A549 (cell line): ENCODE data around the gene SLC34A1. TPM values are rescaled to one million over a fixed set of nuclear protein-coding genes. Genes with fewer than 3 reads are reported as not detected.
A peak's percentile ranks its signal among the peaks of the same experiment; 100 is the strongest.

Experiments
- ATAC-seq, 2 experiments: fragments of 200-7000 bp in 1 of 2; fragments of >200 bp in 1 of 2; cut with Nextera tagmentation in 1 of 2; cut with Tn5 transposase in 1 of 2; 3 replicates each; pipeline versions ENCODE4 v1.8.0 to v1.9.1; 2018 to 2020; ENCODE audit warnings: mild to moderate bottlenecking in 1 of 2, moderate library complexity in 1 of 2
- CTCF ChIA-PET: fragments of 300-600 bp; sonication (Branson Sonifier 250); formaldehyde crosslinking; extraction: SDS; loops from one replicate; lab custom pipeline; 2021; ENCODE audit warnings: antibody characterized with exemption, inconsistent platforms; lab: Yijun Ruan, JAX
- POLR2A ChIA-PET: fragments of 350-600 bp; formaldehyde crosslinking; extraction: SDS; loops from one replicate; lab custom pipeline; 2021; ENCODE audit warnings: antibody characterized with exemption, inconsistent platforms; lab: Yijun Ruan, JAX
- DNase-seq, 2 experiments: peaks; one replicate each; pipeline versions ENCODE4 v3.0.0 to v3.0.0-alpha.2; 2011 to 2016; ENCODE audit warnings: low read depth in 1 of 2, low spot score in 1 of 2
- FAIRE-seq: peaks from 2 replicates; lab custom pipeline; 2011; peaks lifted over from hg19 to GRCh38; lab: Jason Lieb, UNC
- H3K27ac ChIP-seq, 2 experiments: fragments of >200 bp; sonication (Bioruptor Twin); formaldehyde crosslinking; 3 replicates each; pipeline ENCODE4 v1.5.1; 2016 to 2017
- H3K4me1 ChIP-seq: fragments of >200 bp; sonication (Bioruptor Twin); formaldehyde crosslinking; 3 replicates; pipeline ENCODE4 v1.6.1; 2016
- H3K4me2 ChIP-seq: fragments of >200 bp; sonication (Bioruptor Twin); formaldehyde crosslinking; 3 replicates; pipeline ENCODE4 v1.6.1; 2016
- H3K4me3 ChIP-seq: fragments of >200 bp; sonication (Bioruptor Twin); formaldehyde crosslinking; 3 replicates; pipeline ENCODE4 v1.5.1; 2016
- H3K9me3 ChIP-seq: fragments of >200 bp; sonication (Bioruptor Twin); formaldehyde crosslinking; 3 replicates; pipeline ENCODE4 v1.6.1; 2016
- EHF ChIP-seq: fragments of 250-450 bp; sonication (Bioruptor Pico); IDR thresholded peaks from 2 replicates; pipeline ENCODE4 v1.5.0; 2020; ENCODE audit warnings: mild to moderate bottlenecking
- EHMT2 ChIP-seq: fragments of 200-600 bp; sonication (generic); IDR thresholded peaks from 2 replicates; pipeline ENCODE4 v1.6.1; 2016; ENCODE audit warnings: antibody characterized with exemption, low read depth, mild to moderate bottlenecking, moderate library complexity
- FOSL2 ChIP-seq, 2 experiments: fragments of 450-650 bp in 1 of 2; fragments of >200 bp in 1 of 2; sonication (Bioruptor Twin) in 1 of 2; formaldehyde crosslinking; IDR thresholded peaks; 2 replicates each; pipeline versions ENCODE4 v1.5.0 to v1.6.1; 2016 to 2020; ENCODE audit warnings: mild to moderate bottlenecking in 1 of 2, moderate library complexity in 1 of 2
- GATA3 ChIP-seq: IDR thresholded peaks from 2 replicates; pipeline ENCODE4 v1.6.1; 2012; ENCODE audit warnings: borderline replicate concordance
- HES2 ChIP-seq: fragments of >200 bp; sonication (Bioruptor Twin); formaldehyde crosslinking; IDR thresholded peaks from 2 replicates; pipeline ENCODE4 v1.6.1; 2016
- HOXA7 ChIP-seq: fragments of 250-450 bp; sonication (Bioruptor Pico); IDR thresholded peaks from 2 replicates; pipeline ENCODE4 v1.5.0; 2020; ENCODE audit warnings: mild to moderate bottlenecking, moderate library complexity
- HOXB13 ChIP-seq: fragments of 250-450 bp; sonication (Bioruptor Pico); IDR thresholded peaks from 2 replicates; pipeline ENCODE4 v1.5.0; 2020; ENCODE audit warnings: low read depth, mild to moderate bottlenecking, moderate library complexity
- JUN ChIP-seq, 2 experiments: fragments of >200 bp; sonication (Bioruptor Twin); formaldehyde crosslinking; IDR thresholded peaks; 2 replicates in 1 of 2; 3 replicates in 1 of 2; pipeline ENCODE4 v1.6.1; 2016 to 2017
- JUNB ChIP-seq: fragments of >200 bp; sonication (Bioruptor Twin); formaldehyde crosslinking; IDR thresholded peaks from 2 replicates; pipeline ENCODE4 v1.6.1; 2016
- MYC ChIP-seq: IDR thresholded peaks from 2 replicates; pipeline ENCODE4 v1.6.1; 2012; ENCODE audit warnings: mild to moderate bottlenecking, inconsistent platforms, low read length, improper control_type of control experiment, borderline replicate concordance
- REST ChIP-seq: fragments of 200-600 bp; sonication (generic); IDR thresholded peaks from 2 replicates; pipeline ENCODE4 v1.6.1; 2016; ENCODE audit warnings: antibody characterized with exemption, mild to moderate bottlenecking, moderate library complexity
- SMC3 ChIP-seq: fragments of >200 bp; sonication (Bioruptor Twin); formaldehyde crosslinking; IDR thresholded peaks from 3 replicates; pipeline ENCODE4 v1.6.1; 2018; ENCODE audit warnings: inconsistent platforms
- TFCP2L1 ChIP-seq: fragments of 250-450 bp; sonication (Bioruptor Pico); IDR thresholded peaks from 2 replicates; pipeline ENCODE4 v1.5.0; 2021; ENCODE audit warnings: mild to moderate bottlenecking
- ZC3H11A ChIP-seq: fragments of 450-650 bp; IDR thresholded peaks from 2 replicates; pipeline ENCODE4 v1.6.1; 2014; ENCODE audit warnings: antibody characterized with exemption, mild to moderate bottlenecking
- ZNF302 ChIP-seq: fragments of 250-450 bp; sonication (Bioruptor Pico); IDR thresholded peaks from 2 replicates; pipeline ENCODE4 v1.9.0; 2021; ENCODE audit warnings: inconsistent platforms, mild to moderate bottlenecking, moderate library complexity
- ZSCAN20 ChIP-seq: fragments of 250-450 bp; sonication (Bioruptor Pico); IDR thresholded peaks from 2 replicates; pipeline ENCODE4 v1.8.0; 2022; ENCODE audit warnings: mild to moderate bottlenecking, moderate library complexity
- WGBS: methylation state at CpG from one replicate; pipeline ENCODE4 v1.1.6; 2017; ENCODE audit errors: missing lambda C conversion rate; 5-methylcytosine and 5-hydroxymethylcytosine counted together
- polyA minus RNA-seq: library from RNA; depleted of rRNA, polyadenylated mRNA; stranded (reverse); fragments of >200 nt; gene quantifications from 2 replicates; pipeline ENCODE4 v1.2.3, GENCODE V29; 2011; rRNA and poly(A)+ RNA removed
- polyA plus RNA-seq, 4 experiments: library from polyadenylated mRNA; depleted of rRNA in 3 of 4; stranded (reverse); fragments of >200 nt; fragmentation: RNase III in 1 of 4; extraction: RNeasy Plus Mini Kit Qiagen cat#74134 plus additional on column Dnase treatment in 1 of 4; gene quantifications; 2 replicates in 3 of 4; 3 replicates in 1 of 4; pipeline ENCODE4 v1.2.3, GENCODE V29; 2011 to 2017
- TF ChIP-seq, protein P1 (sequence below): fragments of 450-650 bp; IDR thresholded peaks from 2 replicates; pipeline ENCODE4 v1.6.1; 2014; ENCODE audit warnings: antibody characterized with exemption
- TF ChIP-seq, protein P2 (sequence below): fragments of 150-350 bp; IDR thresholded peaks from 2 replicates; pipeline ENCODE4 v1.6.1; 2014; ENCODE audit warnings: low read depth, mild to moderate bottlenecking, low read length

SLC34A1 gene, protein sequence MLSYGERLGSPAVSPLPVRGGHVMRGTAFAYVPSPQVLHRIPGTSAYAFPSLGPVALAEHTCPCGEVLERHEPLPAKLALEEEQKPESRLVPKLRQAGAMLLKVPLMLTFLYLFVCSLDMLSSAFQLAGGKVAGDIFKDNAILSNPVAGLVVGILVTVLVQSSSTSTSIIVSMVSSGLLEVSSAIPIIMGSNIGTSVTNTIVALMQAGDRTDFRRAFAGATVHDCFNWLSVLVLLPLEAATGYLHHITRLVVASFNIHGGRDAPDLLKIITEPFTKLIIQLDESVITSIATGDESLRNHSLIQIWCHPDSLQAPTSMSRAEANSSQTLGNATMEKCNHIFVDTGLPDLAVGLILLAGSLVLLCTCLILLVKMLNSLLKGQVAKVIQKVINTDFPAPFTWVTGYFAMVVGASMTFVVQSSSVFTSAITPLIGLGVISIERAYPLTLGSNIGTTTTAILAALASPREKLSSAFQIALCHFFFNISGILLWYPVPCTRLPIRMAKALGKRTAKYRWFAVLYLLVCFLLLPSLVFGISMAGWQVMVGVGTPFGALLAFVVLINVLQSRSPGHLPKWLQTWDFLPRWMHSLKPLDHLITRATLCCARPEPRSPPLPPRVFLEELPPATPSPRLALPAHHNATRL
- not detected in 2 replicates for polyA plus RNA-seq (2011; rRNA removed)
- polyA plus RNA-seq (2012; cell fraction: cytosol; rRNA removed) = 0.01 TPM in 2 replicates
- polyA plus RNA-seq (2012; cell fraction: nucleus; rRNA removed) = 0.02 and 0.05 TPM in 2 replicates
- 0.03 TPM in 2 of 3 replicates, not detected in the other for polyA plus RNA-seq (2017; fragmentation: RNase III; extraction: RNeasy Plus Mini Kit Qiagen cat#74134 plus additional on column Dnase treatment)
- polyA minus RNA-seq = 0.12 TPM in 1 of 2 replicates, not detected in the other

GRCh38 chr5:177384134-177384533, at the start of gene SLC34A1:
Gene SLC34A1 (plus strand): TSS chr5:177384434. CDS start chr5:177385742, 1,308 bp downstream.
- POLR2A ChIA-PET = no interaction called here
- Histone ChIP-seq H3K4me1 (peaks cover 18% of the 10 kb centered on the region), H3K4me2 (no peak within 1 kb of the TSS), H3K9me3 (no peaks in the 10 kb centered on the region), H3K4me3 (no peak within 1 kb of the TSS)
- no peak for ATAC-seq
- no peak for FAIRE-seq
- TF ChIP-seq JUNB (no peak), GATA3 (no peak), ZSCAN20 (CRISPR knock-in tag) (no peak)
- TF ChIP-seq, all 56 proteins: peak for 0
- CTCF ChIA-PET = interaction anchor here (0.8 to 43.1 kb wide), 7 partner anchors 5 to 270 kb away, joined by 4 to 1107 read pairs (median 11); partner anchors contain the start of genes F12, PFN3, PRR7 and SLC34A1
- WGBS = 67% methylated on average over 4 of the region's 4 CpGs
- no peak for DNase-seq
- H3K27ac ChIP-seq = peak within 1 kb of the TSS in 1 of 2 experiments; percentile 1; a peak in 1 of 6 replicates

DNA sequence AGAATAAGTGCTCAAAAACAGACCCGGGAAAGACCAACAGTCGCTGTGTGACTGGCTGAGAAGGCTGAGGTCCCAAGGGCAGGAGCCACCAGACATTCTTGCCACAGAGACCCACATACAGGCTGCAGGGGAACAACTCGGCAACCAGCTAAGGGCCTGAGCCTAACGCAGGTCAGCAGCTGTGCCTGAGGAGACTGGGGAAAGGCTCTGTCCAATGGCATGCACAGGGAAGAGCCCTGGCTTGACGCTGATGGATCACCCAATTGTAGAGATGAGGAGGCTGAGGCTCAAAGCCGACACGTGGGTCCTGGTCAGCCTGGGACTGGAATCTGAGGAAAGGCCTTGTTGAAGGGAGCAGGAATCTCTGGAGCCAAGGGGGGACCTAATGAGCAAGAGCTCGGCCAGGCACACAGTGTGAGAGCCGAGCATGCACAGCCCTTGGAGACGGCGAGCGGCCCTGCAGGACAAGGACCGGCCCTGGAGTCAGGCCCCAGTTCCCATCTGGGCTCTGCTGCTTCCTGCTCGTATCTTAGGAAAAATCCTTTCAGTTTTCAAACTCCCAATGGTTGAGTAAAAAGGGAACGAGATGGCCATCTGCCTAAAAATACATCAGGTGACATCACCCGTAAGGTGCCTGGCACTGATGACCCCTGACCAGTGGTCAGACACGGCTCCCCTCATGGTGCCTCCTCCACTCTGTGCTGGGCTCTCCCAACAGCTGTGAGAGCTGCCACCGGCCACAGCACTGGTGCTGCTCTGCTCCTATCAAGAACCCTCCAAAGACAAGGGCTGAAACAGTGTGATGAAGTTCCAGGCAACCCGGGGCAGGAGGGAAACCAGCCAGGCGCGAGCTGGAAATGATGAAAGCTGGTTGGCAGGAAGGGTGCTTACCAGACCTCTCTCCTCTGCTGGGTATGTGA, 49.2 kb upstream of the SLC34A1 start:
- no peaks in the 10 kb centered on the region for H3K9me3 ChIP-seq
- FAIRE-seq (no peak), DNase-seq (no peak), ATAC-seq (no peak)
- 90% methylated on average over 21 of the region's 21 CpGs for WGBS
- no peak overlapping the region for H3K4me3 ChIP-seq
- no peak overlapping the region for H3K27ac ChIP-seq
- H3K4me2 ChIP-seq = no peak overlapping the region
- CTCF ChIA-PET = interaction anchor here (0.6 to 7.9 kb wide), 16 partner anchors 8 to 223 kb away, joined by 3 to 111 read pairs (median 6); no protein-coding TSS in a partner anchor
- TF ChIP-seq EHF (CRISPR knock-in tag) (no peak), MYC (no peak), TFCP2L1 (no peak), HES2 (no peak), HOXB13 (no peak), ZC3H11A (no peak), GATA3 (no peak), REST (no peak), ZNF302 (CRISPR knock-in tag) (no peak), FOSL2 (IDR thresholded peaks at IDR 0.05) (no peak), FOSL2 (CRISPR knock-in tag; IDR thresholded peaks at IDR 0.05) (no peak), SMC3 (no peak), JUN (IDR thresholded peaks at IDR 0.05) (no peak), HOXA7 (CRISPR knock-in tag) (no peak), EHMT2 (no peak)
- TF ChIP-seq, protein P1, sequence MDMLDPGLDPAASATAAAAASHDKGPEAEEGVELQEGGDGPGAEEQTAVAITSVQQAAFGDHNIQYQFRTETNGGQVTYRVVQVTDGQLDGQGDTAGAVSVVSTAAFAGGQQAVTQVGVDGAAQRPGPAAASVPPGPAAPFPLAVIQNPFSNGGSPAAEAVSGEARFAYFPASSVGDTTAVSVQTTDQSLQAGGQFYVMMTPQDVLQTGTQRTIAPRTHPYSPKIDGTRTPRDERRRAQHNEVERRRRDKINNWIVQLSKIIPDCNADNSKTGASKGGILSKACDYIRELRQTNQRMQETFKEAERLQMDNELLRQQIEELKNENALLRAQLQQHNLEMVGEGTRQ = no peak
- TF ChIP-seq, protein P2, sequence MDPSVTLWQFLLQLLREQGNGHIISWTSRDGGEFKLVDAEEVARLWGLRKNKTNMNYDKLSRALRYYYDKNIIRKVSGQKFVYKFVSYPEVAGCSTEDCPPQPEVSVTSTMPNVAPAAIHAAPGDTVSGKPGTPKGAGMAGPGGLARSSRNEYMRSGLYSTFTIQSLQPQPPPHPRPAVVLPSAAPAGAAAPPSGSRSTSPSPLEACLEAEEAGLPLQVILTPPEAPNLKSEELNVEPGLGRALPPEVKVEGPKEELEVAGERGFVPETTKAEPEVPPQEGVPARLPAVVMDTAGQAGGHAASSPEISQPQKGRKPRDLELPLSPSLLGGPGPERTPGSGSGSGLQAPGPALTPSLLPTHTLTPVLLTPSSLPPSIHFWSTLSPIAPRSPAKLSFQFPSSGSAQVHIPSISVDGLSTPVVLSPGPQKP = no peak
- H3K4me1 ChIP-seq = 0 out of 3 replicates have a peak, but pooled peaks cover 10% of the 10 kb centered on the region
- POLR2A ChIA-PET = no interaction called here
